Measurements from ENCODE around the gene RAB11FIP3. TPM values are rescaled to one million over a fixed set of nuclear protein-coding genes. Genes with fewer than 3 reads are reported as not detected.

RAB11FIP3 gene
- total and polyA plus RNA-seq, 2 donors = 6.8 to 26.7 TPM

GRCh38 chr16:399340-400019 is 26.0 kb upstream of the RAB11FIP3 start:
- H3K27ac ChIP-seq (ENCODE audit: low read depth in 1 of 2, low read length in 1 of 2) = no peak overlapping the region
- peaks cover 4 to 27% of the 10 kb centered on the region in 2 donors for H3K4me1 ChIP-seq (ENCODE audit: control insufficient read depth in 2 of 2, insufficient read depth in 2 of 2, low read length in 2 of 2)
- WGBS = 92% methylated on average over 22 of the region's 22 CpGs
- H3K4me3 ChIP-seq (ENCODE audit: low read length in 2 of 2) = no peak overlapping the region
- H3K27me3 ChIP-seq (ENCODE audit: control insufficient read depth in 2 of 2, insufficient read depth in 1 of 2, low read length in 1 of 2) = peaks cover 0 to 15% of the 10 kb centered on the region in 2 donors
- H3K9me3 ChIP-seq (ENCODE audit: control insufficient read depth in 2 of 2, insufficient read depth in 1 of 2, low read length in 1 of 2) = no peaks in the 10 kb centered on the region
- DNase-seq (ENCODE audit: low read depth in 6 of 9, low spot score in 9 of 9) = no peak
- H3K36me3 ChIP-seq (ENCODE audit: control insufficient read depth in 2 of 2, insufficient read depth in 2 of 2, low read length in 1 of 2) = peaks cover 0 to 4% of the 10 kb centered on the region in 2 donors

GRCh38 chr16:400061-400591 is 25.3 kb upstream of the RAB11FIP3 start:
- WGBS = 83% methylated on average over 10 of the region's 10 CpGs
- no peak overlapping the region for H3K4me3 ChIP-seq (ENCODE audit: low read length in 2 of 2)
- DNase-seq (ENCODE audit: low read depth in 6 of 9, low spot score in 9 of 9) = no peak
- H3K4me1 ChIP-seq (ENCODE audit: control insufficient read depth in 2 of 2, insufficient read depth in 2 of 2, low read length in 2 of 2) = peaks cover 4 to 27% of the 10 kb centered on the region in 2 donors
- H3K27me3 ChIP-seq (ENCODE audit: control insufficient read depth in 2 of 2, insufficient read depth in 1 of 2, low read length in 1 of 2) = peaks cover 0 to 15% of the 10 kb centered on the region in 2 donors
- H3K27ac ChIP-seq (ENCODE audit: low read depth in 1 of 2, low read length in 1 of 2) = peak overlapping the region; percentile 20 to 69
- no peaks in the 10 kb centered on the region for H3K9me3 ChIP-seq (ENCODE audit: control insufficient read depth in 2 of 2, insufficient read depth in 1 of 2, low read length in 1 of 2)
- peaks cover 0 to 4% of the 10 kb centered on the region in 2 donors for H3K36me3 ChIP-seq (ENCODE audit: control insufficient read depth in 2 of 2, insufficient read depth in 2 of 2, low read length in 1 of 2)

DNA sequence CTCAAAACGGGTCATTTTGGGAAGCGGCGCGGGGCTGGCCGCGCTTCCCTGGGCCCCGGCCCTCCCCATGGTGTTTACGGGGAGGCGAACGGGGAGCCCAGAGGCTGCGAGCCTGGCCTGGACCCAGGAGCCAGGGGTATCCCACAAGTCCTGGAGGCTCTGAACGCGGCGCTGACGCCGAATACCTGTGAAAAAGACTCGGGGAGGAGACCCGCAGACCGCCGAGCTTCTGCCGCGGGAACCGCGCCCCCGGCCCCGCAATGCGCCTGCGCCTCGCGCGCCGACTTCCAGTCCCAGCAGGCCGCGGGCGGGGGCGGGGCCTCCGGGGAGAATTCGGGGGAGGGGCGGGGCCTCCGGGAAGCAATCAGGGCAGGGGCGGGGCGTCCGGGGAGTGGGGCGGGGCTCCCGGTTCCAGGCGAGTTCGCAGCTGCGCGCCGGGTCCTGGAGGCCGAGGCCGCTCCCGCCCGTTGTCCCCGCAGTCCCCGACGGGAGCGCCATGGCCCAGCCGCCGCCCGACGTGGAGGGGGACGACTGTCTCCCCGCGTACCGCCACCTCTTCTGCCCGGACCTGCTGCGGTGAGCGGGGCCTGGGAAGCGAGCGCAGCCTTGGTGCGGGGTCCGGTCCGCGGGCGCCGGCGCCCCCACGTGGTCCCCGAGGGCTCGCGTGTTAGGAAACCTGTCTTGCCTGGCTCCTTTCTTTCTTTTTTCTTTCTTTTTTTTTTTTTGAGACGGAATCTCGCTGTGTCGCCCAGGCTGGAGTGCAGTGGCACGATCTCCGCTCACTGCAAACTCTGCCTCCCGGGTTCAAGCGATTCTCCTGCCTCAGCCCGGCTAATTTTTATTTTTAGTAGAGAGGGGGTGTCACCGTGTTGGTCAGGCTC is 23.7 kb upstream of the RAB11FIP3 start, which contains the start of gene DECR2:
TSS of gene DECR2 (plus strand) at position 418 of the 881 bp plus-strand sequence. CDS start at position 497, 79 bp downstream.
- WGBS = under 1% methylated on average over 91 of the region's 91 CpGs
- H3K36me3 ChIP-seq (ENCODE audit: control insufficient read depth in 2 of 2, insufficient read depth in 2 of 2, low read length in 1 of 2) = peaks cover 0 to 4% of the 10 kb centered on the region in 2 donors
- H3K4me1 ChIP-seq (ENCODE audit: control insufficient read depth in 2 of 2, insufficient read depth in 2 of 2, low read length in 2 of 2) = peaks cover 4 to 22% of the 10 kb centered on the region in 2 donors
- H3K4me3 ChIP-seq (ENCODE audit: low read length in 2 of 2) = peak within 1 kb of the TSS; percentile 85 to 93
- H3K27me3 ChIP-seq (ENCODE audit: control insufficient read depth in 2 of 2, insufficient read depth in 1 of 2, low read length in 1 of 2) = peaks cover 0 to 5% of the 10 kb centered on the region in 2 donors
- H3K9me3 ChIP-seq (ENCODE audit: control insufficient read depth in 2 of 2, insufficient read depth in 1 of 2, low read length in 1 of 2) = no peaks in the 10 kb centered on the region
- H3K27ac ChIP-seq (ENCODE audit: low read depth in 1 of 2, low read length in 1 of 2) = peak within 1 kb of the TSS; percentile 83 to 94
- DNase-seq (ENCODE audit: low read depth in 6 of 9, low spot score in 9 of 9) = peak; percentile 45 to 95 (median 89)

DNA sequence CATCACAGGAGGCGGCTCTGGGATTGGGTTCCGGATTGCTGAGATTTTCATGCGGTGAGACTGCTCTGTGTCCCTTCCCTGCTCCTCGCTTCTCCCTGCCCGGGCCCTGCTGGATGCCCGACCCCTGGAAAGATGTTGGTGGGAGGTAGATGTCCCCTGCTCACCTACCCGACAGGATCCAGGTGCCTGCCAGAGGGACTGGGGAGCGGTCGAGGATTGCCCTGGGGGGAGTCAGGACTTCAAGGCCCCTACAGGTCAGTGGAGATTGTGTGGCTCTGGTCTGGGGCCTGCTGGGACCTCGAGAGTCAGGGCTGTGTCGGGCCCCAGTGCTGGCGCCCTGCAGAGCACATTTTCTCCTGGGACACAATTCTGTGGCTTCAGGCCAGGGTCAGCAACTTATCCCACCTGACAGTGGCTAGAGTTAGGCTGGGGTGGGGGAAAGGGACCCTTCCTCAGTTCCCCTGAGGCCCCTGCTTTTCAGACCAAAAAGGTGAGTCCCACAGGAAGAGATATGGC is 20.4 kb upstream of the RAB11FIP3 start:
- Histone ChIP-seq H3K4me1 (ENCODE audit: control insufficient read depth in 2 of 2, insufficient read depth in 2 of 2, low read length in 2 of 2) (peaks cover 4 to 14% of the 10 kb centered on the region in 2 donors), H3K9me3 (ENCODE audit: control insufficient read depth in 2 of 2, insufficient read depth in 1 of 2, low read length in 1 of 2) (no peaks in the 10 kb centered on the region), H3K36me3 (ENCODE audit: control insufficient read depth in 2 of 2, insufficient read depth in 2 of 2, low read length in 1 of 2) (no peaks in the 10 kb centered on the region), H3K27ac (ENCODE audit: low read depth in 1 of 2, low read length in 1 of 2) (no peak overlapping the region), H3K4me3 (ENCODE audit: low read length in 2 of 2) (no peak overlapping the region), H3K27me3 (ENCODE audit: control insufficient read depth in 2 of 2, insufficient read depth in 1 of 2, low read length in 1 of 2) (no peaks in the 10 kb centered on the region)
- 96% methylated on average over 12 of the region's 12 CpGs for WGBS
- DNase-seq (ENCODE audit: low read depth in 6 of 9, low spot score in 9 of 9) = no peak

GRCh38 chr16:405548-406506 is 19.6 kb upstream of the RAB11FIP3 start:
- no peaks in the 10 kb centered on the region for H3K36me3 ChIP-seq (ENCODE audit: control insufficient read depth in 2 of 2, insufficient read depth in 2 of 2, low read length in 1 of 2)
- no peak overlapping the region for H3K4me3 ChIP-seq (ENCODE audit: low read length in 2 of 2)
- no peak for DNase-seq (ENCODE audit: low read depth in 6 of 9, low spot score in 9 of 9)
- H3K4me1 ChIP-seq (ENCODE audit: control insufficient read depth in 2 of 2, insufficient read depth in 2 of 2, low read length in 2 of 2) = peaks cover 0 to 6% of the 10 kb centered on the region in 2 donors
- 96% methylated on average over 27 of the region's 27 CpGs for WGBS
- H3K27ac ChIP-seq (ENCODE audit: low read depth in 1 of 2, low read length in 1 of 2) = no peak overlapping the region
- H3K9me3 ChIP-seq (ENCODE audit: control insufficient read depth in 2 of 2, insufficient read depth in 1 of 2, low read length in 1 of 2) = no peaks in the 10 kb centered on the region
- H3K27me3 ChIP-seq (ENCODE audit: control insufficient read depth in 2 of 2, insufficient read depth in 1 of 2, low read length in 1 of 2) = no peaks in the 10 kb centered on the region

DNA sequence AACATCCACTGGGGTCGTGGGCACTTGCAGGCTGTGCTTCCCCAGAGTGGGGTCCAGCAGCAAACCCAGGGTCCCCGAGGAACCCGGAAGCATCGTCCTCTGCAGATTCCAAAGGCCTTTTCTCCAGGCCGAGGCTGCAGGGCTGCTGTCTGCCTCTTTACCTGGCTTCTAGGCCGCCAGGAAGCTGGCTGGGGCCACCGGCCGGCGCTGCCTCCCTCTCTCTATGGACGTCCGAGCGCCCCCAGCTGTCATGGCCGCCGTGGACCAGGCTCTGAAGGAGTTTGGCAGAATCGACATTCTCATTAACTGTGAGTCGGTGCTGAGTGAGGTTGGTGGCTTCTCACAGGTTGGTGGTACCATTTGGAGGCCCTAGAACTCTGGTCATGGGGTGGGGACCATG is 18.2 kb upstream of the RAB11FIP3 start:
- Histone ChIP-seq H3K27me3 (ENCODE audit: control insufficient read depth in 2 of 2, insufficient read depth in 1 of 2, low read length in 1 of 2) (no peaks in the 10 kb centered on the region), H3K4me3 (ENCODE audit: low read length in 2 of 2) (no peak overlapping the region), H3K9me3 (ENCODE audit: control insufficient read depth in 2 of 2, insufficient read depth in 1 of 2, low read length in 1 of 2) (no peaks in the 10 kb centered on the region), H3K27ac (ENCODE audit: low read depth in 1 of 2, low read length in 1 of 2) (no peak overlapping the region), H3K36me3 (ENCODE audit: control insufficient read depth in 2 of 2, insufficient read depth in 2 of 2, low read length in 1 of 2) (no peaks in the 10 kb centered on the region), H3K4me1 (ENCODE audit: control insufficient read depth in 2 of 2, insufficient read depth in 2 of 2, low read length in 2 of 2) (peaks cover 0 to 2% of the 10 kb centered on the region in 2 donors)
- WGBS = 98% methylated on average over 16 of the region's 16 CpGs
- DNase-seq (ENCODE audit: low read depth in 6 of 9, low spot score in 9 of 9) = no peak

DNA sequence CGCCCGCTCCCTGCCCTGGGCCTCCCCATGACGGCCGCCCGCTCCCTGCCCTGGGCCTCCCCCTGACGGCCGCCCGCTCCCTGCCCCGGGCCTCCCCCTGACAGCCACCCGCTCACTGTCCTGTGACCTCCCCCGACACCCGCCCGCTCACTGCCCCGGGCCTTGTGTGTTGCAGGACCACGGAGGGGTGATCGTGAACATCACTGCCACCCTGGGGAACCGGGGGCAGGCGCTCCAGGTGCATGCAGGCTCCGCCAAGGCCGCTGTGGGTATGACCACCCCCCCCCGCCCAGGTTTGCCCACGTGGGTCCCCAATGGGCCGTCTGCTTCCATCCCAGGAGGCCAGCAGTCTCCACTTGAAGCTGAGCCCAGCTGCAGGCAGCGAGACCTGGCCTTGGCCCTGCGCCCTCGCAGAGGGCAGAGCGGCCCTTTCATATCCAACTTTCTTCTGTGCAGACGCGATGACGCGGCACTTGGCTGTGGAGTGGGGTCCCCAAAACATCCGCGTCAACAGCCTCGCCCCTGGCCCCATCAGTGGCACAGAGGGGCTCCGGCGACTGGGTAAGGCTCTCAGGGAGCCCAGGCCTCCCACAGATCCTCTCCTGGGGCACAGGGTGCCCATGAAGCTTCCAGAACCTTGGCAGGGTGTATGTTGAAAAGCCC is 14.8 kb upstream of the RAB11FIP3 start:
- no peak overlapping the region for H3K27ac ChIP-seq (ENCODE audit: low read depth in 1 of 2, low read length in 1 of 2)
- H3K36me3 ChIP-seq (ENCODE audit: control insufficient read depth in 2 of 2, insufficient read depth in 2 of 2, low read length in 1 of 2) = no peaks in the 10 kb centered on the region
- DNase-seq (ENCODE audit: low read depth in 6 of 9, low spot score in 9 of 9) = no peak
- H3K27me3 ChIP-seq (ENCODE audit: control insufficient read depth in 2 of 2, insufficient read depth in 1 of 2, low read length in 1 of 2) = no peaks in the 10 kb centered on the region
- 97% methylated on average over 36 of the region's 36 CpGs for WGBS
- no peaks in the 10 kb centered on the region for H3K9me3 ChIP-seq (ENCODE audit: control insufficient read depth in 2 of 2, insufficient read depth in 1 of 2, low read length in 1 of 2)
- H3K4me3 ChIP-seq (ENCODE audit: low read length in 2 of 2) = no peak overlapping the region
- H3K4me1 ChIP-seq (ENCODE audit: control insufficient read depth in 2 of 2, insufficient read depth in 2 of 2, low read length in 2 of 2) = no peaks in the 10 kb centered on the region

Measured in thymus (tissue), 11 donors.